SK-N-SH (cell line): ENCODE measurements around the gene LSG1. TPM values are rescaled to one million over a fixed set of nuclear protein-coding genes. Genes with fewer than 3 reads are reported as not detected.

ENCODE experiments used
- CTCF ChIA-PET: fragments of 300-600, 350-600 bp; formaldehyde crosslinking; extraction: SDS; loops from one replicate; lab custom pipeline; 2021; lab: Yijun Ruan, JAX
- POLR2A ChIA-PET: fragments of 350-600 bp; sonication (Branson Sonifier 250); formaldehyde crosslinking; extraction: SDS; loops from one replicate; lab custom pipeline; 2020; ENCODE audit warnings: antibody characterized with exemption, inconsistent platforms; lab: Yijun Ruan, JAX
- DNase-seq: peaks from one replicate; pipeline ENCODE4 v3.0.0; 2012
- H2AFZ ChIP-seq: fragments of 200-600 bp; sonication (generic); 2 replicates; pipeline ENCODE4 v1.8.1; 2016; ENCODE audit warnings: antibody characterized with exemption, mild to moderate bottlenecking, low read depth
- H3F3A ChIP-seq: fragments of 200-600 bp; sonication (generic); replicated peaks from 2 replicates; pipeline ENCODE3; 2016; ENCODE audit warnings: antibody characterized with exemption, mild to moderate bottlenecking; ENCODE audit not compliant: insufficient read depth
- H3K27ac ChIP-seq, 2 experiments: fragments of 200-500 bp in 1 of 2; fragments of 200-600 bp in 1 of 2; sonication (Bioruptor generic) in 1 of 2; sonication (generic), shearing (Covaris generic) in 1 of 2; 2 replicates each; pipeline versions ENCODE4 v1.5.1 to v1.6.1; 2014 to 2016; ENCODE audit warnings: low read depth in 2 of 2, inconsistent platforms in 1 of 2, low read length in 1 of 2, mild to moderate bottlenecking in 1 of 2, mixed read lengths in 1 of 2
- H3K27me3 ChIP-seq: fragments of 200-600 bp; sonication (generic), shearing (Covaris generic); 2 replicates; pipeline ENCODE4 v1.6.1; 2016; ENCODE audit warnings: mixed run types; ENCODE audit not compliant: insufficient read depth
- H3K36me3 ChIP-seq, 2 experiments: fragments of 200-500 bp in 1 of 2; fragments of 200-600 bp in 1 of 2; sonication (Bioruptor generic) in 1 of 2; sonication (generic) in 1 of 2; replicated peaks in 1 of 2; 2 replicates each; pipeline versions ENCODE3 to v1.5.1; 2014 to 2016; ENCODE audit warnings: low read length in 1 of 2, mild to moderate bottlenecking in 1 of 2; ENCODE audit not compliant: insufficient read depth in 2 of 2, control insufficient read depth in 1 of 2
- H3K4me1 ChIP-seq, 2 experiments: fragments of 200-500 bp in 1 of 2; fragments of 200-600 bp in 1 of 2; sonication (Bioruptor generic) in 1 of 2; sonication (generic), shearing (Covaris generic) in 1 of 2; 2 replicates each; pipeline versions ENCODE4 v1.5.1 to v1.6.1; 2014 to 2016; ENCODE audit warnings: low read depth in 1 of 2, low read length in 1 of 2, mixed run types in 1 of 2; ENCODE audit not compliant: insufficient read depth in 2 of 2, control insufficient read depth in 1 of 2
- H3K4me2 ChIP-seq: fragments of 200-600 bp; sonication (generic), shearing (Covaris generic); 2 replicates; pipeline ENCODE4 v1.6.1; 2017; ENCODE audit warnings: mixed run types
- H3K4me3 ChIP-seq, 2 experiments: fragments of 200-500 bp in 1 of 2; fragments of 200-600 bp in 1 of 2; sonication (Bioruptor generic) in 1 of 2; sonication (generic), shearing (Covaris generic) in 1 of 2; 2 replicates each; pipeline versions ENCODE4 v1.5.1 to v1.8.1; 2014 to 2016; ENCODE audit warnings: low read depth in 2 of 2, inconsistent platforms in 1 of 2, low read length in 1 of 2, mild to moderate bottlenecking in 1 of 2, mixed read lengths in 1 of 2, moderate library complexity in 1 of 2
- H3K79me2 ChIP-seq: fragments of 200-600 bp; sonication (generic); 2 replicates; pipeline ENCODE4 v1.8.1; 2017; ENCODE audit warnings: mild to moderate bottlenecking; ENCODE audit not compliant: insufficient read depth
- H3K9ac ChIP-seq: fragments of 200-600 bp; sonication (generic); 2 replicates; pipeline ENCODE4 v1.6.1; 2017; ENCODE audit warnings: mixed run types
- H3K9me2 ChIP-seq: fragments of 200-600 bp; sonication (generic); 2 replicates; pipeline ENCODE4 v1.6.1; 2017; ENCODE audit warnings: mixed run types
- H3K9me3 ChIP-seq: fragments of 200-600 bp; sonication (generic); 2 replicates; pipeline ENCODE4 v1.6.1; 2017; ENCODE audit warnings: mixed run types, mild to moderate bottlenecking, moderate library complexity
- H4K20me1 ChIP-seq: fragments of 200-600 bp; sonication (generic); 2 replicates; pipeline ENCODE4 v1.6.1; 2017; ENCODE audit warnings: mild to moderate bottlenecking, mixed run types; ENCODE audit not compliant: insufficient read depth
- ELF1 ChIP-seq: IDR thresholded peaks from 2 replicates; pipeline ENCODE4 v1.4.0; 2012
- EP300 ChIP-seq, 2 experiments: IDR thresholded peaks; 2 replicates each; pipeline versions ENCODE4 v1.4.0 to v1.6.1; 2012; ENCODE audit warnings: borderline replicate concordance in 1 of 2, low read depth in 1 of 2, low read length in 1 of 2
- EZH2phosphoT487 ChIP-seq: fragments of 200-600 bp; sonication (generic); IDR thresholded peaks from 2 replicates; pipeline ENCODE4 v1.6.1; 2017; ENCODE audit warnings: low read depth, mixed run types, mild to moderate bottlenecking, antibody characterized with exemption, moderate library complexity, borderline replicate concordance
- FOSL2 ChIP-seq: IDR thresholded peaks from 2 replicates; pipeline ENCODE4 v1.4.0; 2012; ENCODE audit warnings: low read depth, mild to moderate bottlenecking, moderate library complexity, borderline replicate concordance
- FOXJ3 ChIP-seq: sonication (generic); formaldehyde crosslinking; IDR thresholded peaks from 2 replicates; pipeline ENCODE4 v1.5.1; 2020; ENCODE audit warnings: mild to moderate bottlenecking, missing genetic modification reagents
- FOXM1 ChIP-seq: IDR thresholded peaks from 2 replicates; pipeline ENCODE4 v1.4.0; 2012; ENCODE audit warnings: low read depth, mild to moderate bottlenecking
- GABPA ChIP-seq: IDR thresholded peaks from 2 replicates; pipeline ENCODE4 v1.4.0; 2012; ENCODE audit warnings: low read depth, mild to moderate bottlenecking
- GATA2 ChIP-seq: sonication (generic); formaldehyde crosslinking; IDR thresholded peaks from 2 replicates; pipeline ENCODE4 v1.5.0; 2020; ENCODE audit warnings: mild to moderate bottlenecking, missing genetic modification reagents
- IRF3 ChIP-seq: fragments of 150-350 bp; IDR thresholded peaks from 2 replicates; pipeline ENCODE4 v1.6.1; 2016; ENCODE audit warnings: mild to moderate bottlenecking, low read depth, low read length
- JUND ChIP-seq: IDR thresholded peaks from 2 replicates; pipeline ENCODE4 v1.4.0; 2012
- MEF2A ChIP-seq: IDR thresholded peaks from 2 replicates; pipeline ENCODE4 v1.4.0; 2012; ENCODE audit warnings: low read depth, borderline replicate concordance
- MXI1 ChIP-seq: IDR thresholded peaks from 2 replicates; pipeline ENCODE4 v1.6.1; 2012; ENCODE audit warnings: mild to moderate bottlenecking, low read depth, low read length, improper control_type of control experiment
- NFIC ChIP-seq: IDR thresholded peaks from 2 replicates; pipeline ENCODE4 v1.4.0; 2012; ENCODE audit warnings: borderline replicate concordance
- NRF1 ChIP-seq: IDR thresholded peaks from 2 replicates; pipeline ENCODE4 v1.6.1; 2012; ENCODE audit warnings: low read depth, mild to moderate bottlenecking, low read length
- PBX3 ChIP-seq: IDR thresholded peaks from 2 replicates; pipeline ENCODE4; 2012
- RCOR1 ChIP-seq: fragments of 150-350 bp; IDR thresholded peaks from 2 replicates; pipeline ENCODE4 v1.6.1; 2017; ENCODE audit warnings: antibody characterized with exemption, low read length
- RFX5 ChIP-seq: IDR thresholded peaks from 2 replicates; pipeline ENCODE4 v1.6.1; 2012; ENCODE audit warnings: mild to moderate bottlenecking, improper control_type of control experiment, low read length
- RXRA ChIP-seq: IDR thresholded peaks from 2 replicates; pipeline ENCODE4 v1.4.0; 2012; ENCODE audit warnings: low read depth, mild to moderate bottlenecking, borderline replicate concordance
- SMC3 ChIP-seq: IDR thresholded peaks from 2 replicates; pipeline ENCODE4 v1.6.1; 2012; ENCODE audit warnings: low read depth, low read length, improper control_type of control experiment
- TAF1 ChIP-seq: IDR thresholded peaks from 2 replicates; pipeline ENCODE4 v1.6.1; 2012; ENCODE audit warnings: low read depth, mild to moderate bottlenecking, low read length, moderate library complexity, borderline replicate concordance
- TCF12 ChIP-seq: IDR thresholded peaks from 2 replicates; pipeline ENCODE4 v1.4.0; 2012
- USF1 ChIP-seq: IDR thresholded peaks from 2 replicates; pipeline ENCODE4 v1.4.0; 2012; ENCODE audit warnings: low read depth, borderline replicate concordance
- ZBTB33 ChIP-seq: IDR thresholded peaks from 2 replicates; pipeline ENCODE4 v1.4.0; 2012; ENCODE audit warnings: low read depth, borderline replicate concordance
- WGBS: methylation state at CpG from one replicate; pipeline ENCODE4 v1.1.6; 2017; ENCODE audit warnings: low lambda C conversion rate; 5-methylcytosine and 5-hydroxymethylcytosine counted together
- polyA plus RNA-seq, 3 experiments: library from polyadenylated mRNA; depleted of rRNA; stranded (reverse); fragments of >200 nt; gene quantifications; 2 replicates each; pipeline ENCODE4 v1.2.3, GENCODE V29; 2012

LSG1 gene
- polyA plus RNA-seq, 1 of the 3 experiments (the other 2 are of a cell fraction) = 35.1 TPM

- Histone ChIP-seq H3K9me2 (no peaks in the 10 kb centered on the region), H3K9me3 (no peaks in the 10 kb centered on the region), H4K20me1 (peaks cover 15% of the 10 kb centered on the region), H3K27ac (no peak overlapping the region), H3K4me2 (no peak overlapping the region), H3K9ac (no peak overlapping the region), H3K36me3 (peaks cover 41 to 44% of the 10 kb centered on the region in 2 experiments), H3K79me2 (peaks cover 55% of the 10 kb centered on the region), H3F3A (no peaks in the 10 kb centered on the region), H3K4me3 (no peak overlapping the region), H2AFZ (no peak overlapping the region), H3K27me3 (no peaks in the 10 kb centered on the region), H3K4me1 (peaks cover 8 to 12% of the 10 kb centered on the region in 2 experiments; a peak in 3 of 4 replicates)
- ChIA-PET POLR2A (interaction anchor here (0.9 kb wide), 1 partner anchor 603 kb away, joined by 3 read pairs; no protein-coding TSS in a partner anchor), CTCF (interaction anchor here (0.9 to 1.6 kb wide), 4 partner anchors 15 to 604 kb away, joined by 3 to 13 read pairs (median 3); partner anchors contain the start of gene XXYLT1)
- no peak for TF ChIP-seq FOXM1
- no peak for TF ChIP-seq TAF1
- no peak for TF ChIP-seq SMC3
- TF ChIP-seq EZH2phosphoT487 = no peak
- no peak for TF ChIP-seq GATA2 (CRISPR knock-in tag)
- no peak for TF ChIP-seq USF1
- TF ChIP-seq RXRA = no peak
- TF ChIP-seq MEF2A = no peak
- TF ChIP-seq MXI1 = no peak
- no peak for TF ChIP-seq FOSL2
- TF ChIP-seq RFX5 = no peak
- TF ChIP-seq GABPA = no peak
- no peak for TF ChIP-seq IRF3
- no peak for TF ChIP-seq ZBTB33
- 87% methylated on average over 7 of the region's 7 CpGs for WGBS
- no peak for DNase-seq
Measured at GRCh38 chr3:194667363-194667762, 4.6 kb downstream of the LSG1 start.

GRCh38 chr3:194664857-194665256, 7.1 kb downstream of the LSG1 start:
- Histone ChIP-seq H3F3A (no peaks in the 10 kb centered on the region), H3K4me2 (no peak overlapping the region), H3K9me2 (no peaks in the 10 kb centered on the region), H4K20me1 (no peaks in the 10 kb centered on the region), H3K9me3 (no peaks in the 10 kb centered on the region), H3K27me3 (no peaks in the 10 kb centered on the region), H2AFZ (no peak overlapping the region), H3K4me1 (no peaks in the 10 kb centered on the region), H3K4me3 (no peak overlapping the region), H3K27ac (no peak overlapping the region), H3K9ac (no peak overlapping the region), H3K79me2 (peaks cover 34% of the 10 kb centered on the region), H3K36me3 (peaks cover 57 to 66% of the 10 kb centered on the region in 2 experiments)
- POLR2A ChIA-PET = no interaction called here
- DNase-seq = no peak
- CTCF ChIA-PET = no interaction called here
- WGBS = 94% methylated on average over 7 of the region's 7 CpGs
- TF ChIP-seq RCOR1 (no peak), PBX3 (no peak), NFIC (no peak), FOXJ3 (CRISPR knock-in tag) (no peak), NRF1 (no peak), EZH2phosphoT487 (no peak), EP300 (IDR thresholded peaks at IDR 0.05; ENCODE audit: borderline replicate concordance in 1 of 2, low read depth in 1 of 2, low read length in 1 of 2) (no peak), ELF1 (no peak), TCF12 (no peak), JUND (no peak), ZBTB33 (no peak)
